OCI-LY3 (cell line): Measurements from ENCODE around the gene GOLGA6C.
"Not testable (repeated sequence)": the region's sequence is repeated elsewhere in the genome, so short reads cannot be mapped to it uniquely, and the experiment has no call there.

Source experiments
- EZH2phosphoT487 ChIP-seq: fragments of 200-600 bp; shearing (Covaris generic); IDR thresholded peaks from 2 replicates; pipeline ENCODE4 v1.6.1; 2018; ENCODE audit warnings: antibody characterized with exemption, mixed run types, low read depth
- TF ChIP-seq, protein P1 (sequence below): fragments of 200-600, 300-600 bp; sonication (generic); IDR thresholded peaks from 2 replicates; pipeline ENCODE4 v1.5.1; 2014; ENCODE audit warnings: antibody characterized with exemption, low read length, low read depth

DNA sequence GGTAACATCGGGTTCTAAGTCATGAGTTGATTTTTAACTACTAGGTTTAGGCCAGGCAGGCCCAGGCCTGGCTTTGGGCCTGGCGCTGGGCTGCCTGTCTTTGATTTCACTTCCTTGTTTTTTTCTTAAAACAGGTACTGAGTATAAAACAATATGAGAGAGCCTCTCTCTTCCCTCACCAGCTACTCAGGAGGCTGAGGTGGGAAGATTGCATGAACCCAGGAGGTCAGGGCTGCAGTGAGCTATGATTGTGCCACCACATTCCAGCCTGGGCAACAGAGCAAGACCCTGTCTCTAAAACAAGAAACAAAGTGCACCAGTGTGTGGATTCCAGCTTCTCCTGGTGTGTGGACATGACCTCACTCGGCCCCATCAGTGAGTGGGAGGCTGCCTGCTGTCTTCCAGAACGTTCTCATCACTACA is 38.6 kb upstream of the GOLGA6C start:
- TF ChIP-seq, protein P1, sequence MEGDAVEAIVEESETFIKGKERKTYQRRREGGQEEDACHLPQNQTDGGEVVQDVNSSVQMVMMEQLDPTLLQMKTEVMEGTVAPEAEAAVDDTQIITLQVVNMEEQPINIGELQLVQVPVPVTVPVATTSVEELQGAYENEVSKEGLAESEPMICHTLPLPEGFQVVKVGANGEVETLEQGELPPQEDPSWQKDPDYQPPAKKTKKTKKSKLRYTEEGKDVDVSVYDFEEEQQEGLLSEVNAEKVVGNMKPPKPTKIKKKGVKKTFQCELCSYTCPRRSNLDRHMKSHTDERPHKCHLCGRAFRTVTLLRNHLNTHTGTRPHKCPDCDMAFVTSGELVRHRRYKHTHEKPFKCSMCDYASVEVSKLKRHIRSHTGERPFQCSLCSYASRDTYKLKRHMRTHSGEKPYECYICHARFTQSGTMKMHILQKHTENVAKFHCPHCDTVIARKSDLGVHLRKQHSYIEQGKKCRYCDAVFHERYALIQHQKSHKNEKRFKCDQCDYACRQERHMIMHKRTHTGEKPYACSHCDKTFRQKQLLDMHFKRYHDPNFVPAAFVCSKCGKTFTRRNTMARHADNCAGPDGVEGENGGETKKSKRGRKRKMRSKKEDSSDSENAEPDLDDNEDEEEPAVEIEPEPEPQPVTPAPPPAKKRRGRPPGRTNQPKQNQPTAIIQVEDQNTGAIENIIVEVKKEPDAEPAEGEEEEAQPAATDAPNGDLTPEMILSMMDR = not testable (repeated sequence)
- TF ChIP-seq EZH2phosphoT487 = not testable (repeated sequence)
